Measurements from ENCODE around the gene CORO1A. TPM values are rescaled to one million over a fixed set of nuclear protein-coding genes. Genes with fewer than 3 reads are reported as not detected.
A peak's percentile ranks its signal among the peaks of the same experiment; 100 is the strongest.

Gene CORO1A
- total and polyA plus RNA-seq, 11 donors = 4.3 to 102 (median 8.5) TPM

- intact Hi-C loops (cut with DNase I) = loop anchor here in 1 of 10 donors (5.0 kb wide), 1 partner anchor 62 kb away; the partner anchor contains the start of gene MAPK3
- Histone ChIP-seq H3K4me3 (peak overlapping the region in 11 of 12 donors; percentile 12 to 92 (median 67)), H3K27me3 (no peaks in the 10 kb centered on the region), H3K36me3 (peaks cover 0 to 22% (median 0%) of the 10 kb centered on the region in 9 donors), H3K27ac (peak overlapping the region in 7 of 12 donors; percentile 9 to 91 (median 36)), H3K9me3 (no peaks in the 10 kb centered on the region), H3K4me1 (peaks cover 0 to 40% (median 11%) of the 10 kb centered on the region in 12 donors)
- TF ChIP-seq POLR2A (IDR thresholded peaks at IDR 0.05) = no peak
- no peak for TF ChIP-seq CTCF (IDR thresholded peaks at IDR 0.05)
- ATAC-seq (peak in 1 of 4 donors; percentile 16), DNase-seq (peak; percentile 36 to 81 (median 43))
- WGBS, 4 donors = 38 to 50% (median 42%) methylated on average over 21 to 24 of the region's 24 CpGs
Observed at GRCh38 chr16:30184096-30184890, 891 bp downstream of the CORO1A start.

- intact Hi-C loops (cut with DNase I) = loop anchor here in 1 of 10 donors (5.0 kb wide), 1 partner anchor 63 kb away; the partner anchor contains the start of gene MAPK3
- no peaks in the 10 kb centered on the region for H3K27me3 ChIP-seq
- peak overlapping the region in 8 of 12 donors; percentile 59 to 92 (median 69) for H3K4me3 ChIP-seq
- H3K36me3 ChIP-seq = peaks cover 0 to 22% (median 0%) of the 10 kb centered on the region in 9 donors
- WGBS, 4 donors = 79 to 92% (median 81%) methylated on average over 1 to 13 of the region's 13 CpGs
- TF ChIP-seq CTCF (IDR thresholded peaks at IDR 0.05) (no peak), POLR2A (IDR thresholded peaks at IDR 0.05) (no peak)
- H3K27ac ChIP-seq = peak overlapping the region in 5 of 12 donors; percentile 15 to 91 (median 48)
- H3K4me1 ChIP-seq = peaks cover 0 to 40% (median 11%) of the 10 kb centered on the region in 12 donors
- H3K9me3 ChIP-seq = no peaks in the 10 kb centered on the region
- no peak for ATAC-seq
- peak in 3 of 5 donors; percentile 15 to 60 (median 30) for DNase-seq
Observed at GRCh38 chr16:30184891-30185682, 1.7 kb downstream of the CORO1A start.

DNA sequence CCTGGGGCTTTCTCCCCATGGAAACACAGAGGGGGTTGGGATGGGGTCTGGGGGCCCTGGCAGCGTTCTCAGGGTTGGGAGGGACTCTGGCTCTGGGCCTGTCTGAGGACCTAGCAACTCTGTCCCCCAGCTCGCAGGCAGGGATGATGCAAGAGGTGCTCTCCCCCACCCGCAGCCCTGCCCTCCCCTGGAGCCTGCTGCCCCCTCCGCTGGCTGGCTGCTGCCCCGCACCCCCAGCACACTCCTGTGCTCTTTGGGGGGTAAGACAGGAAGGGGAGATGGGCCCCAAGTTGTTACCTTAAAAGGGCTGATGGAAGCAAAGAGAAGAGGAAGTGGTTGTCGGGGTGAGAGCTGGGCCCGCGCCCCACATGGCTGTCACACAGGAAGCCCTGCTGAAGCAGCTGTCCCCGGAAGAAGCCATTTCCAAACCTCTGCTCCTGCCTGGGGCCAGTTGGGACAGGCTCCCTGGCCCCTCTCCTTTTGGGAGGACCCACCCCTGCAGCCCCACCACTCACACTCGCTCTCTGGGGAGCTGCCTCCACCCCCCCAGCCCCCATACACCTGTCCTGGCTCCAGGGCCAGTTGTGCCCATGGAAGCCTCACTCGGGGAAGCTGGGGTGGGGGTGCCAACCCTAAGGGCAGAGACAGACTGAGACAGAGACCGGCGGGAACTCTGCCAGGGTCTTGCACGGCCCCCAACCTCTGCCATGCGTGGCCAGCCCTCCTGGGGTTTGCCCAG lies 2.5 kb downstream of the CORO1A start:
- no peaks in the 10 kb centered on the region for H3K9me3 ChIP-seq
- intact Hi-C loops (cut with DNase I) = no loop called here
- H3K4me1 ChIP-seq = peaks cover 0 to 40% (median 11%) of the 10 kb centered on the region in 12 donors
- 76 to 84% (median 84%) methylated on average over 9 to 15 of the region's 15 CpGs for WGBS, 4 donors
- peak overlapping the region in 4 of 12 donors; percentile 43 to 91 (median 60) for H3K27ac ChIP-seq
- no peaks in the 10 kb centered on the region for H3K27me3 ChIP-seq
- ATAC-seq (peak; percentile 3 to 33 (median 23)), DNase-seq (peak; percentile 41 to 88 (median 63))
- H3K36me3 ChIP-seq = peaks cover 0 to 22% (median 0%) of the 10 kb centered on the region in 9 donors
- TF ChIP-seq CTCF (IDR thresholded peaks at IDR 0.05) (no peak), POLR2A (IDR thresholded peaks at IDR 0.05) (no peak)
- peak overlapping the region in 7 of 12 donors; percentile 12 to 92 (median 71) for H3K4me3 ChIP-seq
